HG02885 (cell line): ENCODE data around the gene ASB1.

Source experiments
- ATAC-seq: cut with Tn5 transposase; IDR thresholded peaks from one replicate; pipeline ENCODE4 v1.9.1; 2021; ENCODE audit warnings: mild to moderate bottlenecking; ENCODE audit not compliant: unreplicated experiment, poor library complexity

ASB1 gene

DNA sequence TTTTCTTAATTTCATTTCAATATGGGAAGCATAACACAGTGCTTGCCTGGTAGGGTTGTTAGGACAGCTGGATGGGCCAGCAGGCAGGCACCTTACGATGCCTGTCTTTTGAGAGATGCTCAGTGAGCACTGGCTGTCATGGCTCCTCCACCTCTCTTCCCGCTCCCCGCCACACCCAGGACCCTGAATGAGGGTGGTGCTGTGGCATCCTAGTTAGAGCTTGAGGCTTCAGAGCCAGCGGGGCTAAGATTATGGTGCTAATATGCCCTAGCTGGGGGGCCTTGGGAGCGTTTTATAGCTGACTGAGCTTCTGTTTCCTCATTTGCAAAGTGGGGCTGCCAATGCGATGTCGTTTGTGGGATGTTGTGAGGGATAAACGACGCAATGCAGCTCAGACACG lies 37.7 kb downstream of the ASB1 start:
- no peak for ATAC-seq

DNA sequence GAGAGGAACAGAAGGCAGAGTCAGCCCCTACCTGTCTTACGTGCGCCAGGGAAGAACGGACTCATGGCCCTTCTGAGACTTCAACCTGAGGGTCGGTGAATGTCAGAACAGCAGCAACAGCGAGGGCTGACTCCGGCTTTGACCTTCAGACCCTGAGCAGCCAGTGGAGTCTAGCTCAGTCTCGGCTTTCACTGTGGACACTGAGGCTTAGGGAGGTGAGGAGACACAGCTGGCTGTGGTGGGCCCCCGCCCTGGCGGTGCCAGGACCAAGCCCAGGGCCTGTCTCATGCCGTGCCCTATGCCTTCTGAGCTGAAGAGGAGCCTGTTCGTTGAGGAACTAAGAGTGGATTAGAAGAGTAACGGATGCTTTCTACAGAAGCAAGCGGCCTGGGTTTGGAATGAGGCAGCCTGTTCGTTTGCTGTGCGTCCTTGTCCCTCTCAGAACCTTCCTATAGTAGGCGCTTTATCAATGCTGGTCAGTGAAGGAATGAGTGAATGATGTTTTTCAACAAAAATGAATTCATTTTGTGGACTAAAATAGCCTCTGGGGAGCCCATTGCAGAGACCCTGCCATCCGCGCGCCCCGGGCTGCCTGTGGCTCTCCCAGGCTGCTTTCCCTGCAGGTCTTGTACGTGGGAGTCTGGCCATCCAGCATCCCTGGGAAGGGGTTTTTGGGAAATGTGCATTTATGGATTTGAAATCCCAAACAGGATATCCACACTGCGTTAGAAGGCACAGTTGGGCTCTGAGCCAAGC lies 38.9 kb downstream of the ASB1 start:
- ATAC-seq = no peak

DNA sequence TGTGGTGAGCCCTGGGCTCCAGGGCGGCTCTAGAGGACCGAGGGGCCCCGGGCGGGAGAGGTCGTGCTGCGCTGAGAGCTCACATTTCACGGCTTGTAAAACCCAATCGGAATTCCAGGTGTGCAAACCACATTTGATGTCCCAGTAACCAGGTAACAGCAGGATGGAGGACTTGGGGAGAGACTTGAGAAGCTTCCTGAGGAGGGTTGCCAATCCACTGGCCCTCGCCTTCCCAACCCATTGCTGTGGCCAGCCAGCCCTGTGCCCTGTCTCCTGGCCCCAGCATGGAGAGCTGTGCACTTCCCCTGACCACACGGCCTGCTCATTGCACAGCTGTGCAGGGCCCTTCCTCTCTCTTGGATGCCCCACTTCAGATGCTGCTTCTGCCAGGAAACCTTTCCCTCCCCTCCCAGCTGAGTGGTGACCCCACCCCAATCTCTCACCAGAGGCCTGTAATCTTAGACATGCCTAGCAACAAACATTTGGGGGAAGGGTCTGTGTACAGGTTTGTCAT lies 39.6 kb downstream of the ASB1 start:
- ATAC-seq = no peak

DNA sequence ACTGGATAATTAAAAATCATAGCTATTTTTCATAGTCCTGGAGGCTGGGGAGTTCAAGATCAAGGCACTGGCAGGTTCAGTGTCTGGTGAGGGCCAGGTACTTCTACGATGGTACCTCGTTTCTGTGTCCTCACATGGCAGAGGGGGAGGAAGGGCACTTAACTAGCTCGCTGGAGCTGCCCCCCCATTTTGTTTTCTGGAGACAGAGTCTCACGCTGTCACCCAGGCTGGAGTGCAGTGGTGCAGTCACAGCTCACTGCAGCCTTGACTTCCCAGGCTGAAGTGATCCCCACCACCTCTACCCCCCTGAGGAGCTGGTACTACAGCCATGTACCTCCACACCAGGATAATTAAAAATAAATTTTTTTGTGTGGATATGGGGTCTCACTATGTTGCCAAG lies 40.3 kb downstream of the ASB1 start:
- no peak for ATAC-seq

DNA sequence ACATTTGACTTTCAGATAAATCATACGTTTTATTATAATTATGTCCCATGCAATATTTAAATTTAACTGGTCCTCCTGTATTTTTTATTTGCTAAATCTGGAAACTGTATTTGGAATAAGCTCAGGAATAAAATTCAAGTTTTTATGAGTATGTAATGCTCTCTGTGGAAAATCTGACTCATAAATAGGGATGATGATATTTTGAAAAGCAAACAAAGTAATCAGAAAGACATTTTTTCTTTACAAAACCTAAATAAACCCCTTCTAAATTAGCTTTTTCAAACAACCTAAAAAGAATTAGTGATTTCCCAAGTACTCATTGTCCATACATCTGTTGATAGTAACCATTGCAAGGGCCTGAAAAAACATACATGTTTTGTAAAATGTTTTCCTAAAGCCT lies 41.1 kb downstream of the ASB1 start:
- ATAC-seq = no peak

DNA sequence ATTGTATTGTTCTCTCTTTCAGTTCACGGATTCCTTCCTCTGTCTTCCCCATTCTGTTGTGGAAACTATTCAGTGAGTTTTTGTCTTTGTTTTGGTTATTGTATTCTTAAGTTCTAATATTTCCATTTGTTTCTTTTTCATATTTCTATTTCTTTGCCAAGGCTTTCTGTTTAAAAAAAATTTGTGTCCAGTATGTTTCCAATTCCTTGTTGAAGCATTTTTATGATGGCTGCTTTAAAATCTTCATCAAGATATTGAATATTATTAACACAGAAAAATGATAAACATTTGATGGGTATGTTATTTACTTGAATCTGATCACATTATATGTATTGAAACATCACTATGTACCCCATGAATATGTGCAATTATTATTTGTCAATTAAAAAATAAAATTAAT lies 42.4 kb downstream of the ASB1 start:
- no peak for ATAC-seq

DNA sequence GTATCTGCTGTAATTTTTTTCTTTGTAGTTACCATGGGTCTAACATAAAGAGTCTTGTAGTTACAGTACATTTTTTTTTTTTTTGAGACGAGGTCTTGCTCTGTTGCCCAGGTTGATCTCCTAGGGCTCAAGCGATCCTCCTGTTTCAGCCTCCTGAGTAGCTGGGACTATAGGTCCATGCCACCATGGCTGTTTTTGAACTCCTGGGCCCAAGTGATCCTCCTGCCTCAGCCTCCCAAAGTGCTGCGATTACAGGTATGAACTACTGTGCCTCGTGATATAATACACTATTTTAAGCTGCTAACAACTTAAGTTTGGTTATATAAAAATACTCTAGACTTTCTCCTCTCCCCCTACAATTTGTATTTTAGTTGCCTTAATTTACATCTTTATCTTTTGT lies 46.3 kb downstream of the ASB1 start:
- ATAC-seq = no peak

DNA sequence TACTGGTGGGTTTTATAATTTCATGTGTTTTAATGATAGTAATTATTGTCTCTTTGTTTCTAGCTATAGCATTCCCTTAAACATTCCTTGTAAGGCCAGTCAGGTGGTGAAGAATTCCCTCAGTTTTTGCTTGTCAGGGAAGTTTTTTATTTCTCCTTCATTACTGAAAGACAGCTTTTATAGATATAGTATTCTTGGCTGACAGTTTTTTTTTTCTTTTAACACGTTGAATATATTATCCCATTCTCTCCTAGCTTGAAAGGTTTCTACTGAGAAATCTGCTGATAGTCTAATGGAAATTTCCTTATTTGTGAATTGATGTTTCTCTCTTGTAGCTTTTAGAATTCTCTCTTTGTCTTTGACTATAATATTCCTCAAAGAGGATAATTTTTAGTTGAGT lies 46.8 kb downstream of the ASB1 start:
- ATAC-seq = no peak

DNA sequence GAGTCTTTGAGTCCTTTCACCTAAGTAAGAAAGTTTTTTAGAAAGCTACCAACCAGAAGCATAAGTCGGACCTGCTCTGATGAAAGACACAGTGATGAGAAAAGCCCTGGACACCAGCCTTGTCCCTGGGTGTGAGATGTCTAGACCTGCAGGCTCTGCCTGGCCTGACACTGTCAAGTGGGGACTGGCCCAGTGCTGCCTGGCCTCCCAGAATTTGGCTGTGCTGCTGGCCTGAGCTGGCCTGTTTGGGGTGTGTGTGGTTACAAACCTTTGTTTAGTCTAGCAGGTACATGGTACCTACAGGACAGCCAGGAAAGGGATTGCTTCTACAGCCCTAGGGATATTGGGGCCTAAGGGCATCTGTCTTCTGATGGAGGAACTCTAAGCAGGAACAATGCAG lies 48.3 kb downstream of the ASB1 start:
- ATAC-seq = no peak

DNA sequence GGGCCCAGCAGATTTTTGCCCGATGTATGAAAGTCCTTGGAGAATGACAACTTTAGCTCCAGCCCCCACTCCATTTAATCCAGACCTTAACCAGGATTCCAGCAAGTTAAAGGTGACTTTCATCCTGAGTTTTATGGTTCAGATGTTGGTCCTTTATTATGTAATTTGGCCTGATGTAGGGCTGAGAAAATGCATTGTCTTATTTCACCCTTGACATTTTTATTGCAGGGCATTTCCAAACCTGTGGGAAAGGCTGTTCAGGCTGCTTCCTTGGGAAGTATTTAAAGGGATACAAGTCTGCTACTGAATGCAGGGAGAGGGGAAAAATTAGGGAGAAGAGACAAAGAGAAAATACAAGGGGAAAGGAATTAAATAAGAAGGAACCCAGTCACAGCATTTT lies 48.8 kb downstream of the ASB1 start:
- no peak for ATAC-seq

DNA sequence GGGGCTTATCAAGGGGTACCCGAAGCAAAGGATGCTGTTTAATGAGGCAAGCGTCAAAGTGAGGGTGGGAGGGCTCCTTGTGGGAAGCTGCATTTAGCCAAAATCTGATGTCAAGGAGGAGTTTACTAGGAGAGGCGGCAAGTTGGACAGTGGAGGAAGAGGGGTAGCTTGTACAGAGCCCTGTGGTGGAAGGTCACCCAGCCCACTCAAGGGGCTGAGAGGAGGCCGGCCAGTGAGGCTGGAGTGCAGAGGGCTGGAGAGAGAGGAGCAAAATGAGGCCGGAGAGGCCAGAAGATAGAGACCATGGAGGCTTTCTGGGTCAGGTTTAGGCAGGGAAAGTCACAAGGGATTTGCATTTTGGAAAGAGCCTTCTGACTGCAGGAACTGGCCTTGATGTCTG lies 49.5 kb downstream of the ASB1 start:
- ATAC-seq = no peak

DNA sequence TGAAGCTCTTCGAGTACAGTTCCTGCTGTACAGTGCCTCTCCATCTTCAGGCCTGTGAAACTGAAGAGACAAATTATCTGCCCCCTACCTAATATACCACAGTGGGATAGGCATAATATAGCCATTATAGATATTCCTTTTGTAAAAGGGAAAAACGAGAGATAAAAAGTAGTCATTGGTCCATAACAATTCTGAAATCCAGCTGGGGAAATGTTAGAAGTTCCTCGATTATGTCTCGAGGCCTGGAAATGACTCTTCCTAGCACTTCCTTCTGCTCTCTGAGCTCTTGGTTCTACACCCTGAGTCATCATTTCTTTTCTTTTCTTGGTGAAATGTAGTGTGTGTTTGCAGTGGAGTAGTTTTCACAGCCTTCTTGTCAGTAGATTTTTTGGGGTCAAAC lies 51.5 kb downstream of the ASB1 start:
- ATAC-seq = no peak

DNA sequence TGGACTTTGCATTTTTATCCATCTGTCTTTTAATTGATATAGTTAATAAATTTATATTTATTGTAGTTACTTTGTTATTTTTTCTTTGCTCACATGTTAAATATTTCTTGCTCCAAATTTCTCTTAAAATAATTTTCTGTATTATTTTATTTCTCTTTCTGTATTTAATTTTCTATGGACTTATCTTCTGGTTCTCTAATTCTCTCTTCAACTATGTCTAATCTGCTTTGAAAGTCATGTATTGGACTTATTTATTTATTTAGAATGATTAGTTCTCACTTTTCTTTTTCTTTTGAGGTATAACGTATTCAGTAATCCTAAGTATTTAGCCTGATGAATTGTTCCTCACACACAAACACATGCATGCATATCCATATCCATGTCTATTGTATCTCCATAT lies 53.1 kb downstream of the ASB1 start:
- ATAC-seq = no peak

DNA sequence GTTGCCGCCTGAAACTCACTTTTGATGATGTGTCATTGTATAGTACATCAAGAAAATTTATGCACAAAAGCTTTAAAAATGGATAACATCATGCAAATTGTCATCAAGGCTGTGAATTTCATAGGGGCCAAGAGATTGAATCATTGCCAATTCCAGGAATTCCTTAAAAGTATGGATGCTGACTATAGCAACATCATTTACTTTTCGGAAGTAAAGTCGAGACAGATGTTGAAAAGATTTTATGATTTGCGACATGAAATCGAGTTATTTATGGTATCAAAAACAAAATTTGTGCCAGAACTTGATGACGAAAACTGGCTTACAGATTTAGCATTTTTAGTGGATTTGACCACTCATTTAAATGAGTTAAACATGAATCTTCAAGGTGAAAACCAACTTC lies 56.3 kb downstream of the ASB1 start:
- no peak for ATAC-seq

DNA sequence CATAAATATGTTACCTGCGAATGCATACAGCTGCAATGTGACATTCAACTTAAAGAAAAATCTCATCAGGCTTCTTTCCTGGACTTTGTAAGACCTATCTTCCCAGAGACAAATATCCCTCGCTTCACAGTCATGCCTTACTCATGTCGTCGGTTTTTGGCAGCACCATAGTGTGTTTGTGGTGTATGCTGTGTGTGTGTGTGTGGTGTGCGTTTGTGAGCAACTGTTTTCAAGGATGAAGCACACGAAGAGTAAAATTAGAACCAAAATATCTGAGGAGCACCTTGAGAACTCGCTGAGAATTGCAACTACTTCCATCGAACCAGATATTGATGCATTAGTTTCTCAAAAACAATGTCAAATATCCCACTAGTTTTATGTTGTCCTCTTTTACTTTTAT lies 56.9 kb downstream of the ASB1 start:
- no peak for ATAC-seq

DNA sequence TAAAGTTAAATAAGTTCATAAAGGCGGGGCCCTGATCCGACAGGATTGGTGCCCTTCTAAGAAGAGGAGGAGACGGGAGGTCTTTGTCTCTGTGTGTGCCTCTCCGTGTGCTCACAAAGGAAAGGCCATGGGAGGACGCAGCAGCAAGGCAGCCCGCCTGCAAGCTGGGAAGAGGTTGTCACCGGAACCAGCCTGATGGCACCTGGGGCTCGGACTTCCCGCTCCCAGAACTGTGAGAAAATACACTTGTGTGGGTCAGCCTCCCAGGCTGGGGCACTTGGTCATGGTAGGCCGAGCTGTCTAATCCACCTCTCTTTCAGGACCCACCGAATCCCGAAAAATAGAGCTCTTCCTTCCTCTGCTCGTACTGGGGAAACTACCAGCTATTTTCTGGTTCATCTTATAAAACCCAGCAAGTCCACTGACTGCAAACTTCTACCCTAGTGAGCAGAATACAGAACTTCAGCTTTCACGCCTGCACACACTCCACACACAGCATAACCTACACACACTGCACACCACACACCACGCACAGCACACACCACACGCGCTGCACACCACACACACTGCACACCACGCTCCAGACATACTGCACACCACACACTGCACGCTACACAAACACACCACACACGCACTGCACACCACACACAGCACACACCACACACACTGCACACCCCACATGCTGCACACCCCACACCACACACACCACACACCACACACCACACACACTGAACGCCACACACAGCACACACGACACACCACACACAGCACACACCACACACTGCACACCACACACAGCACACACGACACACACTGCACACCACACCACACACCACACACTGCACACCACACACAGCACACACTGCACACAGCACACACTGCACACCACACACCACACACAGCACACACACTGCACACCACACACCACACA lies 58.1 kb downstream of the ASB1 start:
- no peak for ATAC-seq

DNA sequence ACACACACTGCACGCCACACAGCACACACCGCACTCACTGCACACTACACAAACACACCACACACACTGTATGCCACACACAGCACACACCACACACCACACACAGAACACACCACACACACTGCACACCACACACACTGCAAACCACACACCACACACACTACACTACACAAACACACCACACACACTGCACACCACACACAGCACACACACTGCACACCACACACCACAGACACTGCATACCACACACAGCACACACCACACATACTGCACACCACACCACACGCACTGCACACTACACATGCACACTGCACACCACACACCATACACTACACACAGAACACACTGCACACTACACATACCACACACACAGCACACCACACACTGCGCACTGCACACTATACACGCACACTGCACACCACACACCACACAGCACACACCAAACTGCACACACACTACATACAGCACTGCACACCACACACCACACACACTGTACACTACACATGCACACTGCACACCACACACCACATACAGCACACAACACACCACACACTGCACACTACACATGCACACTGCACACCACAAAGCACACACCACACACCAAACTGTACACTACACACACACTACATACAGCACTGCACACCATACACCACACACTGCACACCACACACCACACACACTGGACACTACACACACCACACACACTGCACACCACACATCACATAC lies 59.6 kb downstream of the ASB1 start:
- no peak for ATAC-seq

DNA sequence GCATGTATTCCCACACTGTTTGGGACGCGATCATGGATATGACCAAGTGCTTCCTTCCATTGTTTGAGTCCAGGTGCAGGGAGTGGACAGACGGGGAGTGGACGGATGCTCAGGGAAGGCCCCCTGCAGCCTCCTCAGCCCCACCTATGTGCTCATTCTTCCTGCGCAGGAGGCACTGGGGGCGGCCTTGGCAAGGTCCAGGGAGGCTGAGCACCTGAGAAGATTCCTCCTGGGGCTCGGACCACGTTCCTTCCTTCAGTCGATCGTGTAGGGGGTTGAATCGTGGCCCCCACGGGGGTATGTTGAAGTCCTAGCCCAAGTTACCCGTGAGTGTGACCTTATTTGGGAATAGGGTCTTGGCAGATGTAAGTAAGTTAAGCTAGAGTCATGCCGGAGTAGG lies 60.4 kb downstream of the ASB1 start:
- ATAC-seq = no peak

DNA sequence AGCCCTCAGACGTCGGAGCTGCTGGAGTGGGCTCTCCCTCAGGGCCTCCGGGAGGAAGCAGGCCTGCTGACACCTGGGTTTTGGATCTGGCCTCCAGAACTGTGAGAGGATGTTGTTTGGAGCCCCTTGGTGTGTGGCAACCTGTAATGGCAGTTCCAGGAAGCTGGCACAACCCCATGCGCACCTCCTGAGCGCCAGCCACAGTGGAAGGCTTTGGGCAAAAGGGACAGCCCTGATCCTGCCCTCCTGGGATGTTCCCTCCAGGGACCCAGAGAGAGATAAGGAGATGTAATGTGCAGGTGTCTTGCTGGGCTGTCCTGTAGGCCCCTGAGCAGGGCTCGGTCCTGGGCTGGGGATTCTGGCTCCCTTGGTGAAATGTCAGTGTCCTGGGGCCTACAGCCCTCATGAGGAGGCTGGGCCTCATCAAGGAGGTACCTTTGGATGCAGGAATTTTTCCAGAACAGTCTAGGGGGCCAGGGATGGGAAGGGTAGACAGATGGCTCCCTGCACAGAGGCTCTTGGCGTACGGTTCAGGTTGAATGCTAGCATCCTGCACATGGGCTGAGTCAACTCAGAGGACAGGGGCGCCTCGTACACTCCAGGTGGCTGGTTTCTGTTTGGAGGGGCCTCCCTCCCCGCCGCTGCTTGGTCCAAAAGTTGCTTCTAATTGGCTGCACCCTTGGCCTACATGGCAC lies 61.1 kb downstream of the ASB1 start:
- ATAC-seq = no peak

DNA sequence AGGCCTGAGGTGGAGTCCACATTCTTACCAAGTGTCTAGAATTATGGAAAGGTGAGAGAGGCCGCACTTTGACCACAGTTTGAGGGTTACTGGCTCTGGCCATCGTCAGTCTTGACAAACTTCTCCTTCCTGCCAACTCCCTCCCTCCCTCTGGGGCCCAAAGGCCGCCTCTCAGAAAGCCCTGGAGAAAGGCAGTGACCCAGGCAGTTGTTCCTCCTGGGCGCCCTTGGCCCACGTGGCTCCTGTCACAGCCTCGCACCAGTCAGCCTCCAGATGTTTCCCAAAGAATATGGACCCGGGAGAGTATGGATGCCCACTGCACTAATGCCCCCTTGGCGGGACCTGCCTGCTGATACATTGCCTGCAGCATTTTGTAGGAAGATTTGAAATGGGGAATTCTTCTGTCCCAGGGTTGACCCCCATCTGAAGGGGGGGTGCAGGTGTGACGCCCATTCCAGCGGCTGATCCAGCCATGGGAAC lies 61.7 kb downstream of the ASB1 start:
- no peak for ATAC-seq
